IMR-90 (cell line): ENCODE results near the gene TPSAB1.

Experiments used
- RAD21 ChIP-seq: IDR thresholded peaks from 2 replicates; pipeline ENCODE4 v1.6.1; 2012; ENCODE audit warnings: low read length, improper control_type of control experiment
- TF ChIP-seq, protein P1 (sequence below): conservative IDR thresholded peaks from 2 replicates; pipeline ENCODE4 v1.5.1; 2012; ENCODE audit warnings: mild to moderate bottlenecking, low read depth, low read length, improper control_type of control experiment

DNA sequence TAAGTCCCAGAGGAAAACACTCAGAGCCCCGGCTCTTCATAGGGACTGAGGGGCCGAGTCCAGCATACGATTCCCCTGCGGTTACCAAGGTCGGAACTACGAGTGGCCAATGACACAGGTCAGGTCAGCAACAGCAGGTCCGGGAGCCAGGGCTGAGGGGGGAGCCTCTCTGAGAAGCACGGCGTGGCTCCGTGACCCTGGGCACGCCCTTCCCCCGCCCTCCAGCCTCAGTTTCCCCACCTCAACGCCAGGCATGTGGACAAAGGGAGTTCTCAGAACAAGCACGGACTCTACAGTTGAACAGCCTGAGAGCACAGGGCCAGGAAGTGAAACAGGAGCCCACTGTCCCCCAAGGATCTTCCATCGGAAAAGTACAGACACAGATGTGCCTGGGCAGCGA lies 41.0 kb downstream of the TPSAB1 start:
- TF ChIP-seq, protein P1, sequence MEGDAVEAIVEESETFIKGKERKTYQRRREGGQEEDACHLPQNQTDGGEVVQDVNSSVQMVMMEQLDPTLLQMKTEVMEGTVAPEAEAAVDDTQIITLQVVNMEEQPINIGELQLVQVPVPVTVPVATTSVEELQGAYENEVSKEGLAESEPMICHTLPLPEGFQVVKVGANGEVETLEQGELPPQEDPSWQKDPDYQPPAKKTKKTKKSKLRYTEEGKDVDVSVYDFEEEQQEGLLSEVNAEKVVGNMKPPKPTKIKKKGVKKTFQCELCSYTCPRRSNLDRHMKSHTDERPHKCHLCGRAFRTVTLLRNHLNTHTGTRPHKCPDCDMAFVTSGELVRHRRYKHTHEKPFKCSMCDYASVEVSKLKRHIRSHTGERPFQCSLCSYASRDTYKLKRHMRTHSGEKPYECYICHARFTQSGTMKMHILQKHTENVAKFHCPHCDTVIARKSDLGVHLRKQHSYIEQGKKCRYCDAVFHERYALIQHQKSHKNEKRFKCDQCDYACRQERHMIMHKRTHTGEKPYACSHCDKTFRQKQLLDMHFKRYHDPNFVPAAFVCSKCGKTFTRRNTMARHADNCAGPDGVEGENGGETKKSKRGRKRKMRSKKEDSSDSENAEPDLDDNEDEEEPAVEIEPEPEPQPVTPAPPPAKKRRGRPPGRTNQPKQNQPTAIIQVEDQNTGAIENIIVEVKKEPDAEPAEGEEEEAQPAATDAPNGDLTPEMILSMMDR, result no peak
- no peak for TF ChIP-seq RAD21
